GM04504 (cell line): ENCODE measurements around the gene RIOK1.

Experiments used
- DNase-seq: peaks from one replicate; pipeline ENCODE4 v3.0.0-alpha.2; 2012; ENCODE audit warnings: low read depth

Gene RIOK1

DNA sequence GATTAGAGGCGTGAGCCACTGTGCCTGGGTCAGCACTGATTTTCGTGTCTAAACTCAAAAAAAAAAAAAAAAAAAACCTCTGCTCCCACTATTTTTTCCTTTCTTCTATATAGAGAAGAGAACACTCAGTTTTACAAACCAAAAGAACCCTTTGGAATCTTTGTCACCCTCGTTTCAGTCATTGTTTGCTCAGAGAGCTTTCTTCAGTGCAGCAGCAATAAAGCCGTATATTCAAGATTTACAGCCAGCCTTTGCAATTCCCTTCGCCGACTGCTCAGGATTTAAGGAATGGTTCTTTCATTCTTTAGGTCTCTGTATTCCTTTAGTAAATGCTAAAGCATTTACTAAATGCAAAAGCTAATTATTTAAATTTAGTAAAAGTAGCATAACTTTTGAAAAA is 20.1 kb downstream of the RIOK1 start:
- no peak for DNase-seq

DNA sequence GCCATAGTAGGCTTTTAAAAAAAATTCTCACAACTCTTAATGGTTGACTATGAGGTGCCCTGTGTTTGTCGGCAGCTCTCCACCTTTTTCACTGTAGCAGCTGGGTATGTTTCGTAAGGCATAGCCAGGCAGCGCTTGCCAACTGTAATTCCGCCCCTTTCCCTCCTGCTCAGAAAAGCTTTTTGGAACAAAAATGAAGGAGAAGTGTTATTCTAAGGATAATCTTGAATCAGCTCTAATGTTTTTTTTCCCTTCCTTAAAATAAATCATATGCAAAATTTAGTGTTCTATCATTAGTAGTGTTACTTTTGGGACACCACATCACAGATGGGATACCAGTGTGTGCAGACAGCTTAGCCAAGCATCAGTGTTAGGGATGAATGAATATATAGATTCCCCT is 21.2 kb downstream of the RIOK1 start:
- no peak for DNase-seq

DNA sequence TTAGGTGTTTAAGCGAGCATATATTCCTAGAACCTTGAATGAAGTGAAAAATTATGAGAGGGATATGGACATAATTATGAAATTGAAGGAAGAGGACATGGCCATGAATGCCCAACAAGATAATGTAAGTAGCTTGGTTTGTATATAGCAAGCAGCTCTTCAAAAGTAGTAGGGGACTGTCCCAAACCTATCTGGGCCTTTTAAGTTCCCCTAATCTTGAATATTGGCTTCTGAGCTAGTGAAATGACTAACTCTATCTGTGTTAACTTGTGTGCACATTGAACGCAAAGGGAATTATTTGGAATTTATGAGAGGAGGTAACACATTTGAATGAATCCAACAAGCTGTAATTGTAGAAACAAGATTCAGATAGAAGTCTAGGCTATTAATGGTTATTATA is 21.7 kb downstream of the RIOK1 start:
- DNase-seq, result no peak

DNA sequence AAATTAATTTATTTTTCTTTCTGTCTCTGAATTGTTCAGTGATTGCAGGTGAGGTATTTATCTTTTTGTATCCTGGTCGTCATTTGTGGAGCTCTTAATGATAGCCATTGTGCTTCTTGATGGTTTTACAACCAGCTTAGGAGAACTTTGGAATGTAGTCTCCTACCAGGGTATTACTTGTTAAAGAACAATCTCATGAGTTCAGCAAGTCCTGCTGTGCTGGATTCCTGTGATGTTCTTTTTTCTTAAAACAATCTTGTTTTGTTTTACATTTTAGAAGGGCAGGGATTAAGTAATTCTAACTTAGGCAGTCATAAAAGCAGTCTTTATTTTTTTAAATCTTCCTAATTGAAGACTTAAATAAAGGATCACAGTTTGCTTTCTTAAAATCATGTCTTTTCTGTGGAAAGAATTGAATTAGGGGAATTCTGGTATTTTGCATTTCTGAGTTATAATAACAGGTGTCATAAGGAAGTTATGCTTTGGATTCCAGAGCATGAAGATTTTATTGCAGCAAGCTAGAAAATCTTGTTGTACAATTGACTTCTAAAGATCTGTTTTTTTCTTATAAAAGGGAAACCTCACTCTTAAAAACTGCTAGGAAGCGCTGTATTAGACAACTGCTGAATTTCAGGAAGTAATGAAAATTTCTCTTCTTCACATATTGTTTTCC is 23.7 kb downstream of the RIOK1 start:
- no peak for DNase-seq

DNA sequence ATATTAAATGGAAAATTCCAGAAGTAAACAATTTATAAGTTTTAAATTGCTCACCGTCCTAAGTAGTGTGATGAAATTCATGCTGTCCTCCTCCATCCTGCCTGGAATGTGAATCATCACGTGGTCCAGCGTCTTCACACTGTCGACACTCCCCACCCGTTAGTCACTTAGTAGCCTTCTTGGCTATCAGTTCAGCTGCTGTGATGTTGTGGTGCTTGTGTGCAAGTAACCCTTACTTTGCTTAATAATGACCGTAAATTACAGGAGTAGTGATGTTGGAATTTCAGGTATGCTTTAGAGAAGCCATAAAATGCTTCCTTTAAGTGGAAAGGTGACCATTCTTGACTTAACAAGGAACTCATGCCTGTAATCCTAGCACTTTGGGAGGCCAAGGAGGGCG is 25.2 kb downstream of the RIOK1 start:
- peak; percentile 70 for DNase-seq

DNA sequence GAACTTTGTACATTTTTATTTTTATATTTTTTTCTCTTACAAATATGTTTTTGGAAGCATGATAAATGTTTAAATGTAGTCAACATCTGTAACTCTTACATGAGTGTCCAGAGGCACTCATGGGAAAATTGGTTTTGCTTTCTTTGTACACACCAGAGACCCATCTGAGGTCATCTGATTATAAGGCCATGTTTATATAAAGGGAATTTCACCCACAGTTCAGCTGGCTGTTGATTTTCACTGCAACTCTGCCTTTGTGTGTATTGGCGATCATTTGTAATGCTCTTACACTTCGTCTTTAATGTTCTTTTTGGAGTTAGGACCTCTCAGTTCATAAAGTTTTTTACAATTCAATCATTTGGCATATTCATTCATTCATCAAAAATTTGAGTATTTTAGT is 28.1 kb downstream of the RIOK1 start:
- no peak for DNase-seq

DNA sequence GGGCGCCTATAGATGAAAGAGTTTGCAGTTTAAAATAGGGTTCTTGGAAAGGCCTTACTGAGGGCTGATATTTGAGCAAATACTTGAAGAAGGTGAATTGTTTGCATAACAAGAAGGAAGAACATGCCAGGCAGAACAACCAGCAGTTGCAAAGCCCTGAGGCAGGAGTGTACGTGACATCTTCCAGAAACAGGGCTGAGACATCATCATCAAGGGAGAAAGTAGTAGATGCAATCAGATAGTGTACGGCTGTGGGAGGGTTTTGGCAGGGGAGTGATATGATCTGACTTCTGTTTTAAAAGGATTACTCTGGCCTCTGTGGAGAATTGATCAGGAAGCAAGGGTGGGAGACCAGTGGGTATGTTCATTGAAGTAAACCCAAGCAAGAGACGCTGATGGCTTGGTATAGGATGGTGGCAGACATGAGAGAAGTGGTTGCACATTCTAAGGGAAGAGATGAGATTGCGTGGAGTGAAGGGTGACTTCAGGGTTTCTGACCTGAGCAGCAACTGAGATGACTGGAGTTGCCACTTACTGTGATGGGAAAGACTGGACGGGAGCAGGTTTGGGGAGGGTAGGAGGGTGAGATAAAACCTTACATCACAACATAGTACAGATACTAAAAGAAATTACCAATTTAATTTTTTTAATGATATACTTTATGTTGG is 28.8 kb downstream of the RIOK1 start:
- DNase-seq, result no peak

DNA sequence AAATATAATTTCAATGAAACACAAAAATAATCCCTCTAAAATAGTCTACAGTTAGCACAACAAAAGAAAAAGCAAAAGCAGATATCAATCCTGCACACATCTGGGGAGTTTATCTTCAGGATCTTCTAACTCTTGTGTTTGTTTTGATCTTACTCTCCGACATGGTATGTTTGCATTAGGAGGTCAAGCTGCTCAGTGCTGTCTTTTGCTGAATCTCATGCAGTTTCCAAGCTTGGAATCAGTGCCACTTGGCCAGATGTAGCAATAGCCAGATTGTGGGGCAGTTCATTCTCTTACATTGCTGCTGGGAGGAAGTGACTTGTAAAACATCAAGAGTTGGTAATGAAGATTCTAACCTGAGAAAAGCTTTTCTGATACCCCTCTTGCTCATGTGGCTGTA is 29.5 kb downstream of the RIOK1 start:
- no peak for DNase-seq

DNA sequence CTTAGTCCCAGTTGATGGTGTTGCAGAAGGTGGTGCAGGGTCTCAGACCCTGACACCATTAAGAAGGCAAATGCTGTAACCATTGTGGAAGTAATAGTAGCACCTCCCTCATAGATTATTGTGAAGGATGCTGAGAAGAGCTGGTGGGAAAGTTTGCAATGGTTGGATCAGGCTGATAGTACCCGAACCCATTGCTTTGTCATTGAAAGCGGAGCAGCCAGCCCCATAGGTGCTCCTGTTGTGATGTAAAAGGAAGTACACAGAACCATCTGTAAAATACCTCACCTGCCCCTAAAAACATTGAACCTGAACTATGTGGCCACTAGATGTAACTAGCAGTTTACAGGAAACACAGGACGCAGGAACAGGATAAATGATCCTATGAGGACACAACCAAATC is 31.5 kb downstream of the RIOK1 start:
- DNase-seq, result no peak

DNA sequence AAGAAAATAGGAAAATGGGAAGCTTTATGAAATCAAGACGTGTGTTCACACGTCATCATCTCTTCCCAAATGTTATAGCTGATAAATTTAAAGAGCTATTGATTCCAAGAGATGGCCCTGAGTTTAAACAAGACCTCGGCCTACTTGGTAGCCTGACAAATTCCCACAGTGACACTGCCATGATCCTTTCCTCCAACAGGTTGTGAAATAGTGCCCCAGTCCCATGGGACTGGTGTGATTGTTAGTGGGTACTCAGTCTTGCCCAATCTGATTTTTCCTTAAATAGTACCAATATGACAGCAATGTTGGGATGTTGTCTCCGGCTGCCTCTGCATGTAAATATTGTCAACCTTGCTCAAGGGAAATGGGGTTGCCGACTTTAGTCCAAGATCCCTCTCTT is 34.5 kb downstream of the RIOK1 start:
- DNase-seq, result no peak

DNA sequence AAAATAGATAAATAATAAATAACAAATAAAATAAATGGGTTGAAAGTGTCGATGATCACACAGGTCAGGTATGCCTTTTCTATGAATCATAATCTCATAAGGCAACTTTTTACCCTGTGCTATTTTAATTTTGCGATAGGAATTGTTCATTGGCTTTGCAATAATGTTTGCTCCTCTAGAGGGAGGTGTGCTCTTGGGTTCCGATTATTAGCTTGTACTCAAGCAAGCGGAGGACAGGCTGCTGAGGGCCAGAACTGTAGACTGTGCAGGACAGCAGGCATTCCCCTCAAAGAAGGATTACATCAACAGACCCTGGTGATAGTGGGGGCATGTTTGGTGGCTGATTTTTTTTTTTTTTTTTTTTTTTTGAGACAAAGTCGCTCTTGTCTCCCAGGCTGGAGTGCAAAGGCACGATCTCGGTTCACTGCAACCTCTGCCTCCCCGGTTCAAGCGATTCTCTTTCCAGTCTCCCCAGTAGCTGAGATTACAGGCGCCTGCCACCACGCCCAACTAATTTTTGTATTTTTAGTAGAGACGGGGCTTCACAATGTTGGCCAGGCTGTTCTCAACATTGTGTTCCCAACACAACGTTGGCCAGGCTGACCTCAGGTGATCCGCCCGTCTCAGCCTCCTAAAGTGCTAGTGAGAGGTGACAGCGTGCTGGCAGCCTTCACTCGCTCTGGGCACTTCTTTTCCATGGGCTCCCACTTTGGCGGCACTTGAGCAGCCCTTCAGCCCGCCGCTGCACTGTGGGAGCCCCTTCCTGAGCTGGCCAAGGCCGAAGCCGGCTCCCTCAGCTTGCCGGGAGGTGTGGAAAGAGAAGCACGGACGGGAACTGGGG is 35.6 kb downstream of the RIOK1 start:
- DNase-seq, result no peak

DNA sequence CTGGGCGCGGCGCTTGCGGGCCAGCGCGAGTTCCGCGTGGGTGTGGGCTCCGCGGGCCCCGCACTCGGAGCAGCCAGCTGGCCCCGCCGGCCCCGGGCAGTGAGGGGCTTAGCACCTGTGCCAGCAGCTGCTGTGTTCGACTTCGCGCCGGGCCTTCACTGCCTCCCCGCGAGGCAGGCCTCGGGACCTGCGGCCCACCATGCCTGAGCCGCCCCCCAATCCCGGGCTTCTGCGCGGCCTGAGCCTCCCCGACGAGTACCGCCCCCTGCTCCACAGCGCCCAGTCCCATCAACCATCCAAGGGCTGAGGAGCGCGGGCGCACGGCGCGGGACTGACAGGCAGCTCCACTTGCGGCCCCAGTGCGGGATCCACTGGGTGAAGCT is 36.2 kb downstream of the RIOK1 start:
- DNase-seq, result no peak

DNA sequence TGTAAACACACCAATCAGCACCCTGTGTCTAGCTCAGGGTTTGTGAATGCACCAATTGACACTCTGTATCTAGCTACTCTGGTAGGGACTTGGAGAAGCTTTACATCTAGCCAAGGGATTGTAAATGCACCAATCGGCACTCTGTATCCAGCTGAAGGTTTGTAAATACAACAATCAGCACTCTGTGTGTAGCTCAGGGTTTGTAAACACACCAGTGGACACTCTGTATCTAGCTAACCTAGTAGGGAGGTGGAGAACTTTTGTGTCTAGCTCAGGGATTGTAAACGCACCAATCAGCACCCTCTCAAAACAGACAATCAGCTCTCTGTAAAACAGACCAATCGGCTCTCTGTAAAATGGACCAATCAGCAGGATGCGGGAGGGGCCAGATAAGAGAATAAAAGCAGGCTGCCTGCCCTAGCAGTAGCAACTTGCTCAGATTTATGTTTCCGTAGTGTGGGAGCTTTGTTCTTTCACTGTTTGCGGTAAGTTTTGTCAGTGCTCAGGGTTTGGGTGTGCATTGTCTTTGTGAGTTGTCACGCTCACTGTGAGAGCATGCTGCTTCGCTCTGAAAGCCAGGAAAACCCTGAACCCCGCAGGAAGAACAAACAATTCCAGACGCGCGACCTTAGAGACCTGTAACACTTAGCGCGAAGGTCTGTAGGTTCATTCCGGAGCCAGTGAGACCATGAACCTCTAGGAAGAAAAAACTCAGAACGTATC is 37.0 kb downstream of the RIOK1 start:
- DNase-seq, result no peak

DNA sequence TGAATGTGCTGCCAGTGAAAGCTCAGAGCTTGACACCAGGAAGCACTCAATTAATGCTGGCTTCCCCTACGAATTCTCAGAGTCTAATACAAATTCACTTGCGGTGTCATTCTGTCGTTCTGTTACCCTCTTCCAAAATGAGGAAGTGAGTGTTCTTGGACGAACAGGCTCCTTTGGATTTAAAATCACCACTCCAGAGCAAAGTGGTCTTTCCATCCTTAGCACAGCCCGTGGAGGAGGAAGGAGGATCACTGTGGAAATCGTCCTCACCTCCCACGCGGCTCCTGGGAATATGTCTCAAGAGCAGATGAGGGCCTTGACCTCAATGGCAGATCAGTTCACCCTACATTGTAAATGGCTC is 41.7 kb downstream of the RIOK1 start:
- no peak for DNase-seq

DNA sequence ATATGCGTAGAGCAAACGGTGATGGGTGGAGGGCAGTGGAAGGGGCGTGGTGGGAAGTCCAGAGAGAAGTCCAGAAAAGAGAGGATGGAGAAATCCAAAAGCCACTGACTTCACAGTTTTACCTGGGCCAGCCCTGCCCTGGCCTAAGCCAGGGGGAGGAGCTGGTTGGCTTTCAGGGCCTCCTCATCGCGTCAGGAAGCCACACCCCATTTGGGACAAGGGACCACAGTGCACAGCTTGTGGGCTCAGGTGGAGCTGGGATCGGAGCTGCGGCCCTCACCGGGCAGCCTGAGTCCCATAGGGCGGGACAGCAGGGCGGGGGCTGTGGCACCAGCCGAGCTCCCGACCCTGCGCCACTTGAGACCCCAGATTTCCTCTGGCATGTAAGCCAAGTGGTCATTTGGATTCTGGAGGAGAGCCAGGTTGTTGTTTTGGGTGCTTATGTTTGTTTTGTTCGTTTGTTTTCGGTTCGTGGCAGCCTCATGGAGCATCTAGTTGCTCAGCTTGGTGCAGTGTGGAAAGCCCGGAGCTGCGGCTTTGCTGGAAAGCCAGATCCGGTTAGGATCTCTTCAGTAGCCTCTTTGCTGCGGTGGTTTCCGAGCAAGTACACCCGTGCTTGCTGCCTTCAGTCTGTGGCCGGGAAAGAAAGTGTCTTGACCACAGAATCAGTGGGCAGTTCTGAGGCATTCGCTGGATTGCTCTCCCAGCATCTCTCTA is 42.2 kb downstream of the RIOK1 start:
- DNase-seq, result no peak

DNA sequence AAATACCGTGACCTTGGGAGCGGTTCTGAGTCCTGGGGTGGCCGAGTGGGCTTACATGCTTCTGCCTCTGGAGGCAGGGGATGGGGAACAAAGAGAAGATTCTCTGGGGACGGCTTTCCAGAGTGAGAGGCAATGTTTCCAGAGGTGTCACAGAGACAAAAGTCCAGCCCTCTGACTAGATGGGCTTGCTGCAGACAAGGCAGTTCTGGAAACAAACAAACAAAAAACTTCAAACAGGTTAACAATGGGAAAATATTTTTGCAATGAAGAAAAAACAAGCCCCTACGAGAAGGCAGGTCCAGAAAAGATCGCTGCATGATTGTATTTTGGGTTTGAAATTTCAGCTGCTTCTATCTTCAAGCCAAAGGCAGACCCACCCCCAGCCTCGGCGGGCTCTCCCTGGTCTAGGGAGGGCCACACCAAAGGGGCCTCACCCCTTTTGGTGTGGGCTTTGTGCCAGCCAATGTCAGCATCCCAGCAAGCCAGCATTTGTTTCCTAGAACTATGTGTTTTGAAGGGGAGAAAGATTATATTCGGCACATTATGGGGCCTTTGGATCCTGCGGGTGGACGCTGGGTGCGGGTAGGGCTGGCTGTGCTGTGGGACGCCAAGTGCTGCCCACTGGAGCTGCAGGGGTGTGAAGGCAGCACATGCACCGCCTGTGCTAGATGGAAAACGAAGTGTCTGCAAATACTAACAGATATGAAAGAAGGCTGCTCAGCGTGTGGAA is 42.9 kb downstream of the RIOK1 start:
- no peak for DNase-seq

DNA sequence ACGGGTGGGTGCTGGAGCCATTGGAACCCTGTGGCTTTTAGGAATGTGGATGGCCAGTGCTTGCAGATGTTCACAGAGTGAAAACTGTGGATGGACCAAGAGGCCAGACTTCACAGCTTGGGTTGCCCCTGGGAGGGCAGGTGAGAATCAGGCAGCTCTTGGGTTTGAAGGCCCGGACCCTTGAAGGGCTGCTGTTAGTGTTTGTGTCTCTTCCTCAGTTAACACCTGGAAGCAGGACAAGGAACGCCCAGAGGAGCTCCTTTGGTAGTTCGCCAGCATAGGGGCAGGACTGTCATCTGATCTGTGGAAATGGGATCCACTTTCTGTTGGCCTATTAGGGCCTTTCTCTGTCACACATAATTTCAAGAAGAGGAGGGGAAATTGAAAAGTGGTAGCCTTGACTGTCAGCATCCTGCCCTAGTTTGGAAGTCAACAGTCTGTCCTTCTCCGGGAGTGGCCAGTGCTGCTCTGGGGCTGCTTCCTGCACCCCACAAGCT is 43.6 kb downstream of the RIOK1 start:
- DNase-seq, result no peak

DNA sequence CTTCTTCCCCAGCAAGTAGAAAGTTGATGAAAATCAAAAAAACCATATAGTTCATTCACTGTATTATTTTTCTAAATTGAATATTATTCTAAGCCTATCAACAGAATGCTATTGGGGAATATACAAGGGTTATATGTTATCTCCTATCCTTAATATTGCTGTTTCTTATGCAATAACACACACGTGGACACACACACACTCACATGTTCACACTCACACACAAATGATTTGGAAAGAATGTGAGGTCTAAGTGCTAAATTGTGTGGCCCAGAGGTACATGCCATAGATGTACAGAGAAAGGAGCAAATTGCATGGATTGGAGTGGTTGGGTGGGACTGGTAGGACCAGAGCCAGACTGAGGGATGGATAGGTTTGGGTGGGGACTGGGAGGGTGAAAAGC is 45.1 kb downstream of the RIOK1 start:
- no peak for DNase-seq

DNA sequence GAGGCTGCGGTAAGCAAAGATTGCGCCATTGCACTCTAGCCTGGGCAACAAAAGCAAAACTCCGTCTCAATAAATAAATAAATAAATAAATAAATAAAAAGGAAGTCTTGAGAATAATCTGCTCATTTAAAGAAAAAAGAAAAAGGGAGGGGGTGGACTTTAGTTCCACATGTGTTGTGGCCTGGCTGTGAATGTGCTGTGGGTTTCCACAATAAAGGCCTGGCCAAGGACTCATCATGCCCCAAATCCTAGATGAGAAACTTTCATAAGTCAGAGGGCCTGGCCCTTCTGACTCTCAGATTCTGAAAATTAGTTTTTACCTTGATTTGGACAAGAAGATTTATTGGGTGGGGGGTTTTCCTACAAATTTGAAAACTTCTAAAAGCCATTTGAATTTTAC is 48.4 kb downstream of the RIOK1 start:
- no peak for DNase-seq

DNA sequence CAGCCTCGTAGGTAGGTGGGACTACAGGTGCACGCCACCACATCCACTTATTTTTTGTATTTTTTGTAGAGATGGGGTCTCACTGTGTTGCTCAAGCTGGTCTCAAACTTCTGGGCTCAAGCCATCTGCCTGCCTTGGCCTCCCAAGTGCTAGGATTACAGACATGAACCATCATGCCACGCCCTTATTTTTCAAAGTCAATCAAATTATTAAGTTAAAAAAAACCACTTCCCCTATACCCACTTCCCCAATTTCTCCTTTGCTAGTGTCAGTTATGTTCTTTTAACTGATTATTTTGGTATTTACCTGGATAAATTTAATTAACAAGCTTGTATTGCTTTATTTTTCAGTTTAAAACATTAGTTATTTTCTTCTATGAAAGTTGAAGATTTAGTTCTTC is 49.6 kb downstream of the RIOK1 start:
- no peak for DNase-seq

DNA sequence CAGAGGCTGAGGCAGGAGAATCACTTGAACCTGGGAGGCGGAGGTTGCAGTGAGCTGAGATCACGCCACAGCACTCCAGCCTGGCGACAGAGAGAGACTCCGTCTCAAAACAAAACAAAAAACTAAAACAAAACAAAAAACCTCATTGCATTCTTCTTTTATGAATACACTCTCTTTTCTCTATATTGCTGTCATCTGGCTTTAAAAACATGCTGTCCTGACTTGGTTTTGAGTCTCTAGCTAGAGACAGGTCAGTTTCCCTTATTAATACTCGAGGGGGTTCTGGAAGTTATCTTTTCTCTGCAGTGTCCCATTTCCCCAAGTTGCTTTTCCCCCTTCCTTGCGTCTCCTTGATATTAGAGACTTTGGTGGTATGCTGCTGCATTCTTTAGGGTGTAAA is 50.9 kb downstream of the RIOK1 start:
- peak; percentile 35 for DNase-seq
